ENCODE measurements around the gene POLR2E. TPM values are rescaled to one million over a fixed set of nuclear protein-coding genes. Genes with fewer than 3 reads are reported as not detected.

The POLR2E gene
- total and polyA plus RNA-seq, 9 of the 15 experiments (the other 6 are each of a cell fraction or from before 2014, with no cell fraction given): 3.4 to 413 (median 244) TPM

- TF ChIP-seq ZNF407 (IDR thresholded peaks at IDR 0.05; ENCODE audit: low read depth): peak; percentile 75; the same call in 1 of the 2 replicates
- TF ChIP-seq HDAC2 (IDR thresholded peaks at IDR 0.05): no peak
- TF ChIP-seq RFX5 (IDR thresholded peaks at IDR 0.05; ENCODE audit: low read depth, low read length): no peak
- TF ChIP-seq EWSR1 (IDR thresholded peaks at IDR 0.05; ENCODE audit: borderline replicate concordance, low read depth, partially characterized antibody): no peak
- no peak for TF ChIP-seq BACH1 (tag; IDR thresholded peaks at IDR 0.05)
- TF ChIP-seq, protein P1, sequence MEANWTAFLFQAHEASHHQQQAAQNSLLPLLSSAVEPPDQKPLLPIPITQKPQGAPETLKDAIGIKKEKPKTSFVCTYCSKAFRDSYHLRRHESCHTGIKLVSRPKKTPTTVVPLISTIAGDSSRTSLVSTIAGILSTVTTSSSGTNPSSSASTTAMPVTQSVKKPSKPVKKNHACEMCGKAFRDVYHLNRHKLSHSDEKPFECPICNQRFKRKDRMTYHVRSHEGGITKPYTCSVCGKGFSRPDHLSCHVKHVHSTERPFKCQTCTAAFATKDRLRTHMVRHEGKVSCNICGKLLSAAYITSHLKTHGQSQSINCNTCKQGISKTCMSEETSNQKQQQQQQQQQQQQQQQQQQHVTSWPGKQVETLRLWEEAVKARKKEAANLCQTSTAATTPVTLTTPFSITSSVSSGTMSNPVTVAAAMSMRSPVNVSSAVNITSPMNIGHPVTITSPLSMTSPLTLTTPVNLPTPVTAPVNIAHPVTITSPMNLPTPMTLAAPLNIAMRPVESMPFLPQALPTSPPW (CRISPR knock-in tag; IDR thresholded peaks at IDR 0.05): peak; percentile 22; the same call in 1 of the 2 replicates
- TF ChIP-seq PHF8 (IDR thresholded peaks at IDR 0.05; ENCODE audit: borderline replicate concordance, low read length): peak; percentile 51; the same call in 1 of the 2 replicates
- no peak for TF ChIP-seq HNRNPK (IDR thresholded peaks at IDR 0.05; ENCODE audit: low read depth, low read length, poor library complexity, severe bottlenecking)
- 0 out of 2 replicates have a peak, but pooled peaks have one; percentile 9 for TF ChIP-seq ZNF609 (CRISPR knock-in tag; IDR thresholded peaks at IDR 0.05; ENCODE audit: borderline replicate concordance)
- no peak for TF ChIP-seq COPS2 (conservative IDR thresholded peaks at IDR 0.05)
Measured at GRCh38 chr19:1039646-1040475, 55.3 kb downstream of the POLR2E start, which contains the start of gene ABCA7 (continued).

Measured in K562 (cell line).